GM12875 (cell line): ENCODE measurements around the gene ATRAID.

Experiments used
- H3K4me3 ChIP-seq: one replicate; pipeline ENCODE4 v1.5.1; 2011; ENCODE audit warnings: low read depth, low read length, control low read depth
- TF ChIP-seq, protein P1 (sequence below): IDR thresholded peaks from 2 replicates; pipeline ENCODE4 v1.5.1; 2011; ENCODE audit warnings: low read depth, mild to moderate bottlenecking, control low read depth, inconsistent platforms, low read length, moderate library complexity, borderline replicate concordance; ENCODE audit not compliant: insufficient read depth

ATRAID gene

GRCh38 chr2:27247893-27248292 lies 36.1 kb downstream of the ATRAID start:
- TF ChIP-seq, protein P1, sequence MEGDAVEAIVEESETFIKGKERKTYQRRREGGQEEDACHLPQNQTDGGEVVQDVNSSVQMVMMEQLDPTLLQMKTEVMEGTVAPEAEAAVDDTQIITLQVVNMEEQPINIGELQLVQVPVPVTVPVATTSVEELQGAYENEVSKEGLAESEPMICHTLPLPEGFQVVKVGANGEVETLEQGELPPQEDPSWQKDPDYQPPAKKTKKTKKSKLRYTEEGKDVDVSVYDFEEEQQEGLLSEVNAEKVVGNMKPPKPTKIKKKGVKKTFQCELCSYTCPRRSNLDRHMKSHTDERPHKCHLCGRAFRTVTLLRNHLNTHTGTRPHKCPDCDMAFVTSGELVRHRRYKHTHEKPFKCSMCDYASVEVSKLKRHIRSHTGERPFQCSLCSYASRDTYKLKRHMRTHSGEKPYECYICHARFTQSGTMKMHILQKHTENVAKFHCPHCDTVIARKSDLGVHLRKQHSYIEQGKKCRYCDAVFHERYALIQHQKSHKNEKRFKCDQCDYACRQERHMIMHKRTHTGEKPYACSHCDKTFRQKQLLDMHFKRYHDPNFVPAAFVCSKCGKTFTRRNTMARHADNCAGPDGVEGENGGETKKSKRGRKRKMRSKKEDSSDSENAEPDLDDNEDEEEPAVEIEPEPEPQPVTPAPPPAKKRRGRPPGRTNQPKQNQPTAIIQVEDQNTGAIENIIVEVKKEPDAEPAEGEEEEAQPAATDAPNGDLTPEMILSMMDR: no peak
- no peak overlapping the region for H3K4me3 ChIP-seq

GRCh38 chr2:27249159-27249890 lies 37.5 kb downstream of the ATRAID start:
- no peak overlapping the region for H3K4me3 ChIP-seq
- TF ChIP-seq, protein P1: no peak

DNA sequence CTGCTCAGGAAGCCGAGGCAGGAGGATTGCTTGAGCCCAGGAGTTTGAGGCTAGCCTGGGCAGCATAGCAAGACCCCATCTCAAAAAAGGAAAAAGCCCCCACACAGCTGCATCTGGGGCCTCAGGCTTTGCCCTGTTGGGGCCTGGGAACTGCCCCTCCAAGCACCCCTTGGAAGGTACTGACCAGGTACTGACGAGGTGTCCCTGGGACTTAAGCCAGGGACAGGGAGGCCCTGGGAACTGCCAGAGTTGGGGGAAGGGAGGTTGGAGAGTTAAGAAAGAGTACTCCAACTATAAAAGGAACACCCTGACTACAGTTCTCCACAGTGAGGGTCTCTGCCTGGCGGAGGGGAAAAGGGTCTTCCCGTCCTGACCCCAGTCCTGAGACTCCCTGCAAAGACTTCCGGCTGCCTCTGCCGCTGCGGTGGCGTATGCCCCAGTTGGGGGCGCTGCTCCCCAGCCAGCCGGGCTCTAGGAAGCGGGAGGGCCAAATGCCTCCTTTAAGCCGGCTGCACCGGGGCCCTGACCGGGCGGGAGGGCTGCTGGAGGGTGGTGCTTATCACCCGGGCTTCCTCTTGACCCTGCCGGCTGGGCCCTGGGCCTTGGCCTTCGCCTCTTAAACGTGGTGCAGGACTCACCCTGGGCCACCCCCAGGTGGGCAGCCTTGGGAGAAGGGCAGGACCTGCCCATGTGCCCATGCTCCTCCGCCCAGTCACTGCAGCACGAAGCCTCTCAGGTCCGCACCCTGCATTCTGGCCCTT lies 38.2 kb downstream of the ATRAID start:
- TF ChIP-seq, protein P1: peak; percentile 89
- H3K4me3 ChIP-seq: no peak overlapping the region

- H3K4me3 ChIP-seq: no peak overlapping the region
- TF ChIP-seq, protein P1: no peak
Observed at GRCh38 chr2:27250652-27251379, 39.0 kb downstream of the ATRAID start.

DNA sequence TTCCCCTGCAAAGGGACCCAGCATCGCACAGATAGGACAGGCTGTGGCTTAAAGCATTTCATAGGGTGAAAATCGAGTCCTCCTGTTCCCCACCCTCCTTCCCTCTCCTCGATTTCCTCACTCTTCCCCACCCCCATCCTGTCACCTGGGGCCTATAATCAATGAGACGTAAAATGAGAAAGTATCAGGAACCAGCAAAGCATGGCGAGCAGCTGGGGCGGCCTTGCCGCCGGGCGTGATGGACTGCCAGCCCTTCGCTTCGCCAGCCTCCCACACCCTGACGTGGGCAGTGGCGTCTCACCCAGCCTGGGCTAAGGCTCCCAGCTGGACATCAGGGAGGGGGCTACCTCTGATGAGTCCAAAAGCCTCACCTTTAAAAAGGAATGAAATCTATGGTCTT lies 39.9 kb downstream of the ATRAID start:
- H3K4me3 ChIP-seq: no peak overlapping the region
- TF ChIP-seq, protein P1: no peak

GRCh38 chr2:27255187-27255586 lies 43.3 kb downstream of the ATRAID start:
- TF ChIP-seq, protein P1: no peak
- no peak overlapping the region for H3K4me3 ChIP-seq

GRCh38 chr2:27255660-27256059 lies 43.8 kb downstream of the ATRAID start:
- H3K4me3 ChIP-seq: no peak overlapping the region
- TF ChIP-seq, protein P1: no peak
